Endothelial cell of umbilical vein (primary cell): ENCODE results near the gene TMEM119. TPM values are rescaled to one million over a fixed set of nuclear protein-coding genes. Genes with fewer than 3 reads are reported as not detected.

Source experiments
- BruUV-seq: library from RNA; stranded (reverse); fragments of 400-500 nt; replicated peaks from 2 replicates; lab custom pipeline; 2021; lab: Mats Ljungman, UMichigan
- CTCF ChIA-PET: fragments of 300-600, 350-600 bp; sonication (Branson Sonifier 250); formaldehyde crosslinking; loops from one replicate; lab custom pipeline; 2021; ENCODE audit warnings: antibody characterized with exemption, inconsistent platforms; lab: Charles Lee
- POLR2A ChIA-PET: fragments of 300-600, 350-600 bp; sonication (Branson Sonifier 250); formaldehyde crosslinking; loops from one replicate; lab custom pipeline; 2021; ENCODE audit warnings: antibody characterized with exemption, inconsistent platforms; lab: Charles Lee
- DNase-seq: peaks from one replicate; pipeline ENCODE4 v3.0.0-alpha.2; 2011; ENCODE audit warnings: low read depth, low spot score
- FAIRE-seq: peaks from 2 replicates; lab custom pipeline; 2011; peaks lifted over from hg19 to GRCh38; lab: Jason Lieb, UNC
- H2AFZ ChIP-seq: 2 replicates; pipeline ENCODE4 v1.6.0; 2012; ENCODE audit warnings: low read depth, low read length, control low read depth, inconsistent platforms
- H3K27ac ChIP-seq: 2 replicates; pipeline ENCODE4 v1.5.1; 2011; ENCODE audit warnings: low read depth, mild to moderate bottlenecking, control low read depth, low read length, moderate library complexity; ENCODE audit not compliant: insufficient read depth
- H3K27me3 ChIP-seq, 2 experiments: 2 replicates each; pipeline versions ENCODE4 v1.6.0 to v1.6.1; 2011; ENCODE audit warnings: low read length in 2 of 2, mixed read lengths in 1 of 2; ENCODE audit not compliant: control insufficient read depth in 2 of 2, insufficient read depth in 2 of 2
- H3K36me3 ChIP-seq, 2 experiments: 2 replicates in 1 of 2; 3 replicates in 1 of 2; pipeline ENCODE4 v1.5.1; 2011; ENCODE audit warnings: low read length in 2 of 2, mild to moderate bottlenecking in 1 of 2, moderate library complexity in 1 of 2; ENCODE audit not compliant: control insufficient read depth in 2 of 2, insufficient read depth in 2 of 2; ENCODE audit errors: extremely low read depth in 1 of 2
- H3K4me1 ChIP-seq: 3 replicates; pipeline ENCODE4 v1.5.1; 2011; ENCODE audit warnings: mild to moderate bottlenecking, low read length; ENCODE audit not compliant: control insufficient read depth, insufficient read depth; ENCODE audit errors: extremely low read depth
- H3K4me2 ChIP-seq: 2 replicates; pipeline ENCODE4 v1.6.1; 2011; ENCODE audit warnings: low read length, control low read depth, mixed read lengths; ENCODE audit not compliant: insufficient read depth
- H3K4me3 ChIP-seq, 3 experiments: fragments of 200-600 bp in 1 of 3; sonication (generic), shearing (Covaris generic) in 1 of 3; replicated peaks in 1 of 3; 2 replicates each; pipeline ENCODE4 v1.5.1; 2011 to 2016; ENCODE audit warnings: control low read depth in 3 of 3, low read length in 3 of 3, mild to moderate bottlenecking in 2 of 3, inconsistent platforms in 1 of 3, low read depth in 1 of 3, moderate library complexity in 1 of 3; ENCODE audit not compliant: insufficient read depth in 1 of 3
- H3K79me2 ChIP-seq: 2 replicates; pipeline ENCODE4 v1.6.0; 2012; ENCODE audit warnings: low read length, inconsistent platforms; ENCODE audit not compliant: control insufficient read depth, insufficient read depth
- H3K9ac ChIP-seq: replicated peaks from 2 replicates; pipeline ENCODE3; 2011; ENCODE audit warnings: low read length, control low read depth; ENCODE audit not compliant: insufficient read depth; ENCODE audit errors: extremely low read depth
- H3K9me1 ChIP-seq: replicated peaks from 3 replicates; pipeline ENCODE4 v1.6.0; 2011; ENCODE audit warnings: mild to moderate bottlenecking, low read length; ENCODE audit not compliant: control insufficient read depth, insufficient read depth; ENCODE audit errors: extremely low read depth
- H3K9me3 ChIP-seq: replicated peaks from 2 replicates; pipeline ENCODE4 v1.5.1; 2012; ENCODE audit warnings: low read length, inconsistent platforms; ENCODE audit not compliant: control insufficient read depth, insufficient read depth
- H4K20me1 ChIP-seq: replicated peaks from 2 replicates; pipeline ENCODE3; 2011; ENCODE audit warnings: mild to moderate bottlenecking, low read length; ENCODE audit not compliant: control insufficient read depth, insufficient read depth; ENCODE audit errors: extremely low read depth
- GATA2 ChIP-seq: IDR thresholded peaks from 2 replicates; pipeline ENCODE4 v1.7.0; 2011; ENCODE audit warnings: low read depth, mild to moderate bottlenecking, moderate library complexity, mixed read lengths, low read length; ENCODE audit not compliant: insufficient read length, insufficient read depth
- MAX ChIP-seq: IDR thresholded peaks from 2 replicates; pipeline ENCODE4 v1.6.1; 2011; ENCODE audit not compliant: insufficient read depth, insufficient read length
- MYC ChIP-seq: IDR thresholded peaks from one replicate; pipeline ENCODE4 v1.6.1; 2011; ENCODE audit warnings: mild to moderate bottlenecking, low read depth, low read length
- POLR2A ChIP-seq: IDR thresholded peaks from 2 replicates; pipeline ENCODE4 v1.6.1; 2012; ENCODE audit warnings: low read depth, mild to moderate bottlenecking, control low read depth, low read length
- POLR2AphosphoS5 ChIP-seq: IDR thresholded peaks from 2 replicates; pipeline ENCODE4 v1.6.1; 2012; ENCODE audit warnings: low read depth, mild to moderate bottlenecking, control low read depth, low read length, moderate library complexity; ENCODE audit not compliant: insufficient read depth
- dilution Hi-C: fragments of 300-500 bp; cut with MboI; formaldehyde crosslinking; loops from one replicate; pipeline ENCODE4 v1.15.0; 2019; ENCODE audit warnings: low sequenced_read_pairs; ENCODE audit not compliant: extremely low pct_ligation_motif_present
- intact Hi-C: fragments of 100-400 bp; cut with micrococcal nuclease; formaldehyde crosslinking; loops from one replicate; pipeline ENCODE4 v1.10.0; 2022
- polyA plus RNA-seq, 4 experiments: library from polyadenylated mRNA; depleted of rRNA in 3 of 4; stranded (reverse) in 3 of 4; unstranded in 1 of 4; fragments of >200 nt; gene quantifications; 2 replicates each; pipeline versions ENCODE4 v1.2.1 to v1.2.3, GENCODE V29; 2011 to 2012; ENCODE audit warnings: missing spikeins in 1 of 4
- total RNA-seq: library from RNA; stranded (reverse); gene quantifications from 2 replicates; pipeline ENCODE4 v1.2.3, GENCODE V29; 2021

TMEM119 gene
- total and polyA plus RNA-seq, 2 donors (not counting 3 experiments of a cell fraction or from before 2014, with no cell fraction given), result not detected

DNA sequence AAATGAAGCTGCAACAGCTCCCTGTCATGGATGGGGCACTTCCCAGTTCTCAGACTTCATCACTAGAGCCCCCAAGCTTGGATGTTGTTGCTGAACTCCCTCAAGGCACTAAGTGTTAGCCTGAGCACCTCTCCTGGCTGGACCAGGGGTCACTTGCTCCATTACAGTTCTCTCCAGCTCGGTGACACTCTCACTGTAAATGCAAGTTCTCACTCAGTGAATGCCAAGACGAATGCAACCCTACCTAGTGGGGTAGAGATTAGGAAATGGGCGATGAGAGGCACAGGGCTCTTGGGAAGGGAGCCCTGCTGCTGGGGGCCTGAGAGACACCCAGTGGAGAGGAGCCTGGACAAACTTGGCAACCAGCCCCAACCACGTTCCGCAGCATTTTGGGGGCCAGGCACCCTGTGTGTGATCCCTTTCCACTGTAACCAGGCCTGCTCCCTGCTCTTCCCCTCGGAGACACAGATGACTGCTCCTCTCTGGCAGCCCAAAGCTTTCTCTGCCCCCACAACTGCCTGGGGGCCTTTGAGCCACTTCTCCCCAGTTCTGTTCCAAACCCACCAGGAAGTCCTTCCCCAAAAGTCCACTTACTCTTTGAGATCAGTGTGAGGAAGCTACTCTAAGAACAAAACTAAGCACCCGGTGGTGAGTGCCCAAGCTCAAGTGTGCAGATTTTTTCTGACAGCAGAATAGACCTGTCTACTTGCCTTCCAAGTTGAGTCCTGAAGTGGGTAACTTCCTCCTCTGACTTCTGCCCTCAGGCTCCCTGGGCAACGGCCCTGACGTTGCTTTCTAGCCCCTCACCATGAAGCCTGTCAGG, 43.8 kb upstream of the TMEM119 start:
- Histone ChIP-seq H3K9me1 (no peaks in the 10 kb centered on the region), H3K4me1 (peaks cover 41% of the 10 kb centered on the region), H3K27ac (no peak overlapping the region), H3K4me3 (no peak overlapping the region), H3K9ac (no peak overlapping the region), H2AFZ (no peak overlapping the region), H4K20me1 (no peaks in the 10 kb centered on the region), H3K9me3 (no peaks in the 10 kb centered on the region), H3K36me3 (peaks cover 0 to 1% of the 10 kb centered on the region in 2 experiments), H3K4me2 (no peak overlapping the region), H3K79me2 (no peaks in the 10 kb centered on the region), H3K27me3 (no peaks in the 10 kb centered on the region)
- dilution Hi-C loops, result no loop called here
- ChIA-PET POLR2A (no interaction called here), CTCF (interaction anchor here (1.2 to 1.5 kb wide), 3 partner anchors 8 to 184 kb away, joined by 3 to 9 read pairs (median 4); no protein-coding TSS in a partner anchor)
- TF ChIP-seq GATA2, result no peak
- TF ChIP-seq POLR2AphosphoS5, result peak; percentile 9
- no peak for DNase-seq
- no TSS peak for BruUV-seq
- FAIRE-seq, result no peak
- intact Hi-C loops, result no loop called here

DNA sequence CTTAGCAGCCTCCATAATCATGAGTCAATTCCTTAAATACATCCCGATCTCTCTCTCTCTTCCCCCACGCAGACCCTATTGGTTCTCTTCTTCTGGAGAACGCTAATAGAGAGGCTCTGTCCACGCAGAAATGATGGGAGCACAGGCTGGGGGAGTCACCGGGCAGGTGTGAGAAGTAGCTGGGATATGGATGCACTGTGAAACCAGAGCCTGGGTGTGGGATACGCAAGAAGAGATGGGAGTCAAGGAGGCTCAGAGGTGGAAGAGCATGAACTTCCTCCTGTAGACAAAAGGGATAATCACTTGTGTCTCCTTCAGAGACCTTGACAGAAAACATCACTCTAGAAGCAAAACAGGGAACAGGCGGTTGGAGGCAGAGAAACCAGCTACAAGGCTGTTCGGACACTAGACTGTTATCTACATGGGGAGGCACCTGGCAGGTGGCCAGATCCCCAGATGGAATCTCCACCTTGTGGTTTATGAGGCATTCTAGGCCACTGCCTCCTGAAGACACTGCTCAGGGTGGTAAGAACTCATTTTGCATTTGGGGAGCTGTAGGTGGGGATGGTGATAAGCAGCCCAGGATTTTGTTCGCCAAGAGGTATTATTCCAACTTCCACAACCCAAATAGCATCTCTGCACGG, 43.0 kb upstream of the TMEM119 start:
- ChIA-PET POLR2A (no interaction called here), CTCF (interaction anchor here (0.6 to 1.6 kb wide), 5 partner anchors 8 to 185 kb away, joined by 3 to 9 read pairs (median 4); no protein-coding TSS in a partner anchor)
- no peaks in the 10 kb centered on the region for H4K20me1 ChIP-seq
- BruUV-seq, result no TSS peak
- H3K9me1 ChIP-seq, result no peaks in the 10 kb centered on the region
- no peak overlapping the region for H3K4me3 ChIP-seq
- DNase-seq, result no peak
- no peak overlapping the region for H3K4me2 ChIP-seq
- no peak for TF ChIP-seq MAX
- no peak for TF ChIP-seq POLR2AphosphoS5
- TF ChIP-seq POLR2A, result peak; percentile 37
- TF ChIP-seq GATA2, result no peak
- no peak for TF ChIP-seq MYC
- no peaks in the 10 kb centered on the region for H3K79me2 ChIP-seq
- H3K9me3 ChIP-seq, result no peaks in the 10 kb centered on the region
- no peaks in the 10 kb centered on the region for H3K36me3 ChIP-seq
- H3K27me3 ChIP-seq, result no peaks in the 10 kb centered on the region
- dilution Hi-C loops (no loop called here), intact Hi-C loops (no loop called here)
- peaks cover 33% of the 10 kb centered on the region for H3K4me1 ChIP-seq
- H2AFZ ChIP-seq, result no peak overlapping the region
- no peak overlapping the region for H3K9ac ChIP-seq
- H3K27ac ChIP-seq, result no peak overlapping the region
- FAIRE-seq, result no peak
